ENCODE data around the gene PDZRN3. TPM values are rescaled to one million over a fixed set of nuclear protein-coding genes. Genes with fewer than 3 reads are reported as not detected.

The PDZRN3 gene
- total RNA-seq, 1 experiment from 2014 or later = not detected

- H3K27ac ChIP-seq (ENCODE audit: low read length) = no peak overlapping the region
Measured at GRCh38 chr3:73605412-73605811, 19.3 kb downstream of the PDZRN3 start.

GRCh38 chr3:73604451-73604850 is 20.3 kb downstream of the PDZRN3 start:
- no TSS peak for BruUV-seq (replicated peaks)
- H3K4me3 ChIP-seq (ENCODE audit: low read depth in 2 of 2, low read length in 2 of 2) = no peak overlapping the region
- in situ Hi-C loops (cut with HindIII; ENCODE audit: low pct_unique_long_range_greater_than_20kb, low sequenced_read_pairs) (no loop called here), intact Hi-C loops (cut with micrococcal nuclease; ENCODE audit: unreplicated experiment) (no loop called here)
- ATAC-seq = no peak
- ChIA-PET CTCF (no interaction called here), POLR2A (no interaction called here)
- no peak for DNase-seq (ENCODE audit: low read depth, low spot score)
- H3K27me3 ChIP-seq (ENCODE audit: control insufficient read depth, insufficient read depth, low read length) = no peaks in the 10 kb centered on the region
- H3K4me1 ChIP-seq (ENCODE audit: control insufficient read depth, insufficient read depth, low read length) = no peaks in the 10 kb centered on the region
- no peaks in the 10 kb centered on the region for H3K9me3 ChIP-seq (ENCODE audit: control insufficient read depth, insufficient read depth, low read depth, low read length)
- TF ChIP-seq SIN3A (IDR thresholded peaks at IDR 0.05; ENCODE audit: borderline replicate concordance, insufficient read depth, low read depth, low read length) = no peak
- TF ChIP-seq TCF7L2 (IDR thresholded peaks at IDR 0.05; ENCODE audit: low read depth, low read length) = no peak
- TF ChIP-seq REST (IDR thresholded peaks at IDR 0.05; ENCODE audit: insufficient read depth in 1 of 2, low read depth in 2 of 2, low read length in 1 of 2) = no peak
- no peak for TF ChIP-seq CTCF (IDR thresholded peaks at IDR 0.05)
- TF ChIP-seq POLR2AphosphoS5 (IDR thresholded peaks at IDR 0.05; ENCODE audit: low read depth, low read length) = no peak
- H3K27ac ChIP-seq (ENCODE audit: low read length) = no peak overlapping the region
- H3K36me3 ChIP-seq (ENCODE audit: control insufficient read depth, insufficient read depth, low read length) = no peaks in the 10 kb centered on the region

More at GRCh38 chr3:73605412-73605811, 19.3 kb downstream of the PDZRN3 start:
- BruUV-seq (replicated peaks) = no TSS peak
- TF ChIP-seq REST (IDR thresholded peaks at IDR 0.05; ENCODE audit: insufficient read depth in 1 of 2, low read depth in 2 of 2, low read length in 1 of 2) = no peak
- TF ChIP-seq SIN3A (IDR thresholded peaks at IDR 0.05; ENCODE audit: borderline replicate concordance, insufficient read depth, low read depth, low read length) = no peak
- no peak for TF ChIP-seq POLR2AphosphoS5 (IDR thresholded peaks at IDR 0.05; ENCODE audit: low read depth, low read length)
- TF ChIP-seq TCF7L2 (IDR thresholded peaks at IDR 0.05; ENCODE audit: low read depth, low read length) = no peak
- no peak for TF ChIP-seq CTCF (IDR thresholded peaks at IDR 0.05)
- POLR2A ChIA-PET = no interaction called here
- no peaks in the 10 kb centered on the region for H3K36me3 ChIP-seq (ENCODE audit: control insufficient read depth, insufficient read depth, low read length)
- ATAC-seq = no peak
- intact Hi-C loops (cut with micrococcal nuclease; ENCODE audit: unreplicated experiment) (no loop called here), in situ Hi-C loops (cut with HindIII; ENCODE audit: low pct_unique_long_range_greater_than_20kb, low sequenced_read_pairs) (no loop called here)
- no peaks in the 10 kb centered on the region for H3K9me3 ChIP-seq (ENCODE audit: control insufficient read depth, insufficient read depth, low read depth, low read length)
- H3K27me3 ChIP-seq (ENCODE audit: control insufficient read depth, insufficient read depth, low read length) = no peaks in the 10 kb centered on the region
- CTCF ChIA-PET = no interaction called here
- no peak for DNase-seq (ENCODE audit: low read depth, low spot score)
- no peak overlapping the region for H3K4me3 ChIP-seq (ENCODE audit: low read depth in 2 of 2, low read length in 2 of 2)
- no peaks in the 10 kb centered on the region for H3K4me1 ChIP-seq (ENCODE audit: control insufficient read depth, insufficient read depth, low read length)
